HEK293T (cell line): Measurements from ENCODE around the gene TMEM184A.

Source experiments
- ARNT ChIP-seq: fragments of 450-650 bp; IDR thresholded peaks from 2 replicates; pipeline ENCODE4 v1.6.1; 2017; ENCODE audit warnings: mild to moderate bottlenecking
- FOXA1 ChIP-seq: fragments of 450-650 bp; IDR thresholded peaks from 2 replicates; pipeline ENCODE4 v1.6.1; 2016; ENCODE audit warnings: mild to moderate bottlenecking
- FOXM1 ChIP-seq: fragments of 450-650 bp; IDR thresholded peaks from 2 replicates; pipeline ENCODE4 v1.6.1; 2017; ENCODE audit warnings: mild to moderate bottlenecking, borderline replicate concordance
- NFRKB ChIP-seq: fragments of 450-650 bp; IDR thresholded peaks from 2 replicates; pipeline ENCODE4 v1.6.1; 2016; ENCODE audit warnings: mild to moderate bottlenecking, moderate library complexity
- PKNOX1 ChIP-seq: fragments of 450-650 bp; IDR thresholded peaks from 2 replicates; pipeline ENCODE4 v1.6.1; 2016
- TARDBP ChIP-seq: fragments of 450-650 bp; IDR thresholded peaks from 2 replicates; pipeline ENCODE4 v1.6.1; 2016
- ZNF384 ChIP-seq: fragments of 450-650 bp; IDR thresholded peaks from 2 replicates; pipeline ENCODE4 v1.6.1; 2016

- TF ChIP-seq ARNT (no peak), FOXM1 (no peak), NFRKB (no peak), TARDBP (no peak), ZNF384 (no peak), FOXA1 (no peak), PKNOX1 (no peak)
Observed at GRCh38 chr7:1495564-1496242, 60.3 kb downstream of the TMEM184A start.
